HG02970 (cell line): ENCODE data around the gene C1orf174.

ENCODE experiments used
- ATAC-seq: cut with Tn5 transposase; IDR thresholded peaks from one replicate; pipeline ENCODE4 v1.9.1; 2021; ENCODE audit warnings: mild to moderate bottlenecking, moderate library complexity, moderate number of reproducible peaks; ENCODE audit not compliant: unreplicated experiment, low FRiP score

The C1orf174 gene

GRCh38 chr1:3898475-3898735 is 1.7 kb downstream of the C1orf174 start:
- ATAC-seq: no peak

DNA sequence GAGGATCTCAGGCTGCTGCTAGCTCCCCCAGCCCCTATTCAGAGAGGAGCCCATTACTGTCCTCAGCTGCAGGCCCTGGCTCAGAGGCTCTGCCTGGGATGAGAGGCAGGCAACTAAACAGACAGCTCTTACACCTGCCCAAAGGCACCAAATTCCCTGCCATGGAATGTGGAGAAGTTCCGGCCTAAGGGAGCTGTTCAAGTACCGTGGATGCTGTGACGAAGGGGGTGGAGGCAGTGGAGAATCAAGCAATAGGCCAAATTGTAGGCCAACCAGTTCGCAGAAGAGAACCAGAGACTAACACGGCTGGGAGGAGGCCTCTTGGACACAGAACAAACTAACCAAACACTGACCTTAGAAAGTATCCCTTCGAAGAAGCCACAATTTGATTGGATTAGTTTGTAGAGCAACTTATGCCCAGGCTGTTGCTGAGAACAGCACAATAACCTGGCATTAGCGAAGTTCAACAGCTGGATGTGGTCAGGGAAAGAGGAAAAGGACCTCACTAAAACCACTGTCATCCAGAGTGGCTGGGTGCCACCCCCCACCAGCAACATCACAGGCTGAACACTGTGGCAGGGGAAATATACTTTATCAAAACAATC is 3.6 kb downstream of the C1orf174 start:
- ATAC-seq: no peak

- no peak for ATAC-seq
Measured at GRCh38 chr1:3895951-3896325, 4.1 kb downstream of the C1orf174 start.

DNA sequence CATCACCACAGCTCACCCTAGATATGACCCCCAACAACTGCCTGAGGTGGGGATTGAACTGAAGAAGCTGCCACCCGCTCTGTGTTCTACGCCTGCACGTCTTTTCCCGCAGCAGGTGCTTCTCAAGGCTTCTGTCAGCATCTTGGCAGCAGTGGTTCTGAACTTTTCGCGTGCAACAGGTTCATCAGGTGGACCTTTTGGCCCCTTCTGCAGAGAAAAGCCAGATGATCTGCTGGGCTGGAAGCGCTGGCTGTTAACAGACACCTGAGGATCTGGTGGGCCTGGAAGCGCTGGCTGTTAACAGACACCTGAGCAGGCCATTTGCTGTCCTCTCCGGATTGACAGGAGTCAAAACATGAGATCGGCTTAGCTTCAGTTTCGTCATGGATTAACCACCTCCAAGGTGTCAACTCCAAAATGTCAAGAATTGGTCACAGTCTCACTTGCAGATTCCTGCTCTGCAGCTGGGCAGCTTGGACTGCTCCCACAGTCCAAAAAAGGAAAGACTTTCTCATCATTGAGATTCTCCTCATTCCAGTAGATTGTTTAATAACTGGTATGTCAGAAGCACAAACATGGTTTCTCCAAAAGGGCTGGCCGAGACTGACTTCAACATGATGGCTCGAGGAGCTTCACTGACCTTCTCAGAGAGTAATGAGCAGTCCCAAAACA is 4.7 kb downstream of the C1orf174 start:
- ATAC-seq: no peak

DNA sequence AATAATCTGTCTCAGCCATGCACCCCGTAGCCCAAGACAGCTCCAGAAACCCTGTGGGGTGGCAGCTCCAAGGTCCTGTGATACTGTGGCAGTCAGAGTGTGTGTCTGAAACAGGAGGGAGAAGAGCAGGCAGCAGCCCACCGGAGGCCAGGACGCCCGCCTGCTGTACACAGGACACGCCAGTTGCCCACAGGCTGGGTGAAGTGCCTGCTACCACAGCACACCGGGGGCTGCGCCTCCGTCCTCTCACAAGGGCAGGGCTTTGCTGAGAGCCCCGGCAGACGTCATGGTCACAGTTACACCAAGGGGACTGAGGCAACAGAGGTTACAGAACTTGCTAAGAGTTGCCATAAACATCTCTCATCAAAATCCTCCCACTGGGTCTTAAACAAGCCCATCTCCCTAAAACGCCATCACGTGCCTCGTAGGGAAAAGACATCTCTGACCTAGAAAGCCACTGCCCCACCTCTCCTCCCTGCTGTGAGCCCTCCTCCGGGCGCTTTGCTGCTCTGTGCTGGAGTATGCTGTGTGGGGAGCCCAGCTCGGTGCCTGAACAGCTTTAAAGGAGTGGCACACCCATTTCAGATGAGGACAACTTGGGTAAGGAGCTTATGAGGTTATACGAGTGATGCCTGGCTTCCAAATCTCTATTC is 5.3 kb downstream of the C1orf174 start:
- no peak for ATAC-seq

- no peak for ATAC-seq
Measured at GRCh38 chr1:3893190-3893589, 6.9 kb downstream of the C1orf174 start.

- ATAC-seq: no peak
Measured at GRCh38 chr1:3892748-3893147, 7.3 kb downstream of the C1orf174 start.

- ATAC-seq: no peak
Measured at GRCh38 chr1:3891329-3891865, 8.7 kb downstream of the C1orf174 start.

- ATAC-seq: no peak
Measured at GRCh38 chr1:3890389-3891328, 9.4 kb downstream of the C1orf174 start.

DNA sequence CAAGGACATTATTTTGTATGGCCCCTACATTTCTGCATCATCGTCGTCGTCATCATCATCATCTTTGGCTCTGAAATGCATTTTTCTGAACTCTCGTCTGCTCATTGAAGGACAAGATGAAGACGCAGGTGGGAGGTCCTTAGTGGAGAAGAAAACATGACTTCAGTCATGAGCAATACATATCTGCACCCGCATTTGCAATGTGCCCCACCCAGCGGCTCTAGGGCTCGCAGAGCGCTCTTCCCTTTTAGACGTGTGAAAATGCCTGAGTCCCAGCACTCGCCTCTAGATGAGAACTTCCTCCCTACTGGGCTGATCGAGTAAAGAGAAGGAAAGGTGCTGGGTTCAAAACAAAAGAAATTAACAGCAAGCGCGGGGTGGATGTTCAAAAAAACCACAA is 10.1 kb downstream of the C1orf174 start:
- ATAC-seq: no peak

DNA sequence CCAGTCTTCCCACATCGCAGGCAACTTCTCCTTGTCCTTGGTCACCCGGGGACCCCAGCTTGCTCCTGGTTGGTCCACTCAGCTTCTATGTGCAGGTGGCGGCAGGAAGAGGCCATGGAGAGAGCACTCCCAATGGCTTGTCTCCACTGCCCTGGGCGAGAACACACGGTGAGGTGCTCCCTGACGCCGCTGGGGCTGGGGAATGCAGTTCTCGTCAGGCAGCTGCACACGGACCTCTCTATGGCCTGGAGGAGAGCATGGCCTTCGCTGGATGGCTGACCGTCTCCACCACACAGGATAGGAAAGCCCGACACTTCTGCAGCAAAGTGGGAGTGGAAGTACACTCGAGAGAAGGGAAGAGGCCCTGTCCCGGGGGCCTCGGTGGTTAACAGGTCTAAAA is 11.8 kb downstream of the C1orf174 start:
- no peak for ATAC-seq

GRCh38 chr1:3886691-3887090 is 13.4 kb downstream of the C1orf174 start:
- no peak for ATAC-seq

DNA sequence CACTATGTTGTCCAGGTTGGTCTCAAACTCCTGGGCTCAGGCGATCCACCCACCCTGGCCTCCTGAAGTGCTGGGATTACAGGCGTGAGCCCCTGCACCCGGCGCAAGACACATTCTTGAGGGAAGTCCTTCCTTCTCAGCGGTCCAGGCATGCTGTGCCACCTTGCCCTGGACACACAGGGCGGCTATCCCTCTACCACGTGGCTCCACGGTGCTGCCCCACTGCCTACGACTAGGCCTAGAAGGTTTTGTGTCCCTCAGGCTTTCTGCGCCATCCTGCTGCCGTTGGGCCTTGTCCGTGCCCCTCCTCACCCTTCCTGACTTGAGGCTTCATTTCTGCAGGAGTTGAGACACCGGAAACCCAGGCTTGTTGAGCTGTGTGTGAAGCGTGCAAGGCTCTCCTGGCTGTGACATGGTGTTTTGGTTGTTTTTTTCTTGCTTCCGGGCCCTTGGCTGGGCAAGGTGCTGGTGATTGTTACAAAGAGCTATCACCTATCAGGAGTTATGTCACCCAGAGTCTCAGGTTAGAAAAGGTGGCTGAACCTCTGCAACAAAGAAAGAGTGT is 13.9 kb downstream of the C1orf174 start:
- ATAC-seq: no peak

DNA sequence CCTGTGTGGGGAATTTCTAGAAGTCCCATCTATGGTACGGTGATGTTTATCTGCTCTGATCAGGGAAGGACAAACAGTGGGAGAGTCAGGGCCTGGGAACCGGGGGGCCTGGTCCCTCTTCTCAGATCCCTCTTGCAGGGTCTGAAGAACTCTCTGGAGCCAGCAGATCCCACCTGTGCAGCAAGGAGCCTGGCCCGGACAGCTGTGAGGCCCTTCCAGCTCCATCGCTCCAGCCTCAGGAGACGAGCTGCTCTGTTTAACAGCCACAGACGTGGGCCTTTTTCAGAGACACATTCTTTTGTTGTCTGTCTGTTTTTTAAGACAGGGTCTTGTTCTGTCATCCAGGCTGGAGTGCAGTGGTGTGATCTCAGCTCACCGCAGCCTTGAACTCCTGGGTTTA is 14.5 kb downstream of the C1orf174 start:
- ATAC-seq: no peak

DNA sequence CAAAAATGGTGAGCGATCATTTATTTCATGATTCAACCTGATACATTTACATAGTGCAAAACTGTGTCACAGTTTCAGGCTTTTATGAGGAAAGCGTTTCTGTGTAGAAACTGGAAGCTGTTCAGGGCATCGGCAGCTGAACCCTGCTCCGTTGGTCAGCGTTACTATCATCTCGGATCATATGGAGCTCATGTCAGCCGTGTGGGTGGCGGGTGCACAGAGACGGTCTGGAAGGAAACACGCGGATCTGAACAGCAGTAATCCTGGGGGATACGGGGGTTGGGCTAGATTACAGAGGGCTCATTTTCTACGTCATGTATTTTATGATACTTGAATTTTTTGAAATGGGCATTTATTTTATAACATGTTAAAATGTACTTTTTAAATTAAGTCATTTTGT is 15.1 kb downstream of the C1orf174 start:
- ATAC-seq: no peak

DNA sequence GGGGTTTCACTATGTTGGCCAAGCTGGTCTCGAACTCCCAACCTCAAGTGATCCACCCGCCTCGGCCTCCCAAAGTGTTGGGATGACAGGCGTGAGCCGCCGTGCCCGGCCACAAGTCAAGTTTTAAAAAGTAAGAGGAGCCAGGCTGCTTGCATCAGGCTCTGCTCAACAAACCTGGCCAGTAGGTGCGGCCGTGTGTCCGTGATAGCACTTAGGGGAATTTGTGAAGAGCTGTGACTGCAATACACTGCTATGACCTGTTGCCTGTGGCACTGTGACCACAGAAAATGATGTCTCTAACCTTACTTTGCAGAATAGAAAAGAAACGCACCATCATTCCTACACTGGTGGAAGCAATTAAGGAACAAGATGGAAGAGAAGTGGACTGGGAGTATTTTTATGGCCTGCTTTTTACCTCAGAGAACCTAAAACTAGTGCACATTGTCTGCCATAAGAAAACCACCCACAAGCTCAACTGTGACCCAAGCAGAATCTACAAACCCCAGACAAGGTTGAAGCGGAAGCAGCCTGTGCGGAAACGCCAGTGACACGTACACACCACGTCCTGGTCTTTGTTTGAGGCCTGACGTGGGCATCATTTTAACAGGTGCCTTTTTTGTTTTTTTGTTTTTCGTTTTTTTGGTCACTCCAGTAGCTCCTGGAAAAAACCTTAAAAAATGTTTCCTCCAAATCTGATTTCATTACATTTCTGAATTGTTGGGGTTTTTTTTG is 16.7 kb downstream of the C1orf174 start:
- no peak for ATAC-seq

- ATAC-seq: no peak
Measured at GRCh38 chr1:3881193-3881480, 18.9 kb downstream of the C1orf174 start.

DNA sequence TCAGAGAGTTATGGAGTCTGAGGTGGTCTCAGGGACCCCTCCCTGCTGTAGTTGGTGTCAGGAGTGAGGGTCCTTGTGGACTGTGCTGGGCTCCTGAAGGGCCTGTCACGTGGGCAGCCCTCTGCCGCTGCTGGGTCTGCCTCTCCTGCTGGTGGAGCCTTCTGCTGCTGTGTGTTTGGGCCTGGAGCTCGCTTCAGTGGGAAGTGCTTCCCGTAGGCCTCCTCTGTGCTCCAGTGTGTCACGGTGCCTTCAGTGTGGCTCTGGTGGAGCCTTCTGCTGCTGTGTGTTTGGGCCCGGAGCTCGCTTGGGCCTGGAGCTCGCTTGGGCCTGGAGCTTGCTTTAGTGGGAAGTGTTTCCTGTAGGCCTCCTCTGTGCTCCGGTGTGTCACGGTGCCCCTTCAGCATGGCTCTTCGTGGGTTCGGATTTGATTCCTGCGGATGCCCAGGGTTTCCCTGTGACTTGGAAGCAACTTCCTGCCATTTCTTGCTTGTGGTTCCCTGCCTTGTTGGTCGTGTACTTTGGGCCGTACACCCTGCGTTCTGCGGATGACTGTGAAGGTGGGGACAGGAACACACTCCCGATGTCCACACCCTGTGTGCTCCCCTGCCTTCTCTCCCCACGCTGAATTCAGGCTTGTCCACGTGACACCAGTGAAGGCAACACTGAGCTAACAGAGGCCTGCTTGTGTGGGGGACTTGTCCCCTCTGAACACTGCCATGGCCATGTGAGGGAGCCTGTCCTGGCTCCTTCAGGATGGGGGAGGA is 19.5 kb downstream of the C1orf174 start:
- ATAC-seq: no peak

GRCh38 chr1:3879787-3880428 is 20.2 kb downstream of the C1orf174 start:
- ATAC-seq: no peak
